ENCODE data around the gene CADPS2.

DNA sequence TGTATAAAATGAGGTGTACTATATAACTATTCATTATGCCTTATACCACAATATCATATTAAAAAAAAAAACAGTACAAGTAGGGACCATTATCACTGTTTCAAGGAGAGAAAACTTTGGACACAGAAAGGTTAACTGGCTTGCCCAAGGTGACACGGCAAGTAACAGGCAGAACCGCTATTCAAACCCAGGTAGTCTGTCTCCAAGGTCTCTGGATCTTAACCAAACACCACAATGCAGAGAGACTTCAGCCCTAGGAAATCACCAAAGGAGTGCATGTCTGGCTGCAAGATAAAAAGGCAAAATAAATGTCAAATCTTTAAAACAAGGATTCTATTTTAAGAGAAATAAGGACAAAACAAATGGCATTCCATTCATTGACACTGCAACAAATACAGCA is 56.3 kb downstream of the CADPS2 start:
- TF ChIP-seq TAF1 (IDR thresholded peaks at IDR 0.05; ENCODE audit: borderline replicate concordance, insufficient read depth, low read length): no peak
- no peak for TF ChIP-seq POLR2AphosphoS5 (IDR thresholded peaks at IDR 0.05; ENCODE audit: low read depth, low read length)
- no peak for TF ChIP-seq SIN3A (IDR thresholded peaks at IDR 0.05; ENCODE audit: borderline replicate concordance, insufficient read depth, low read length)
- TF ChIP-seq, protein P1, sequence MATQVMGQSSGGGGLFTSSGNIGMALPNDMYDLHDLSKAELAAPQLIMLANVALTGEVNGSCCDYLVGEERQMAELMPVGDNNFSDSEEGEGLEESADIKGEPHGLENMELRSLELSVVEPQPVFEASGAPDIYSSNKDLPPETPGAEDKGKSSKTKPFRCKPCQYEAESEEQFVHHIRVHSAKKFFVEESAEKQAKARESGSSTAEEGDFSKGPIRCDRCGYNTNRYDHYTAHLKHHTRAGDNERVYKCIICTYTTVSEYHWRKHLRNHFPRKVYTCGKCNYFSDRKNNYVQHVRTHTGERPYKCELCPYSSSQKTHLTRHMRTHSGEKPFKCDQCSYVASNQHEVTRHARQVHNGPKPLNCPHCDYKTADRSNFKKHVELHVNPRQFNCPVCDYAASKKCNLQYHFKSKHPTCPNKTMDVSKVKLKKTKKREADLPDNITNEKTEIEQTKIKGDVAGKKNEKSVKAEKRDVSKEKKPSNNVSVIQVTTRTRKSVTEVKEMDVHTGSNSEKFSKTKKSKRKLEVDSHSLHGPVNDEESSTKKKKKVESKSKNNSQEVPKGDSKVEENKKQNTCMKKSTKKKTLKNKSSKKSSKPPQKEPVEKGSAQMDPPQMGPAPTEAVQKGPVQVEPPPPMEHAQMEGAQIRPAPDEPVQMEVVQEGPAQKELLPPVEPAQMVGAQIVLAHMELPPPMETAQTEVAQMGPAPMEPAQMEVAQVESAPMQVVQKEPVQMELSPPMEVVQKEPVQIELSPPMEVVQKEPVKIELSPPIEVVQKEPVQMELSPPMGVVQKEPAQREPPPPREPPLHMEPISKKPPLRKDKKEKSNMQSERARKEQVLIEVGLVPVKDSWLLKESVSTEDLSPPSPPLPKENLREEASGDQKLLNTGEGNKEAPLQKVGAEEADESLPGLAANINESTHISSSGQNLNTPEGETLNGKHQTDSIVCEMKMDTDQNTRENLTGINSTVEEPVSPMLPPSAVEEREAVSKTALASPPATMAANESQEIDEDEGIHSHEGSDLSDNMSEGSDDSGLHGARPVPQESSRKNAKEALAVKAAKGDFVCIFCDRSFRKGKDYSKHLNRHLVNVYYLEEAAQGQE (IDR thresholded peaks at IDR 0.05; ENCODE audit: insufficient read depth in 1 of 2, low read depth in 2 of 2, low read length in 2 of 2): no peak
- TF ChIP-seq FOXP2 (optimal IDR thresholded peaks at IDR 0.05; ENCODE audit: borderline replicate concordance, extremely low read depth, extremely low read length, insufficient read depth): no peak

Measured in PFSK-1 (cell line).